Activated naive CD4-positive, alpha-beta T cell treated with anti-CD3 and anti-CD28 coated beads for 36 hours (primary cell): ENCODE data around the gene RTP1. TPM values are rescaled to one million over a fixed set of nuclear protein-coding genes. Genes with fewer than 3 reads are reported as not detected.

Experiments
- CTCF ChIA-PET: fragments of 350-600 bp; sonication (Branson Sonifier 250); formaldehyde crosslinking; loops from one replicate; lab custom pipeline; 2021; ENCODE audit warnings: antibody characterized with exemption; lab: Charles Lee
- DNase-seq: peaks from one replicate; pipeline ENCODE4 v3.0.0-alpha.2; 2020
- H3K27ac Mint-ChIP-seq: one replicate; pipeline ENCODE4 v1.8.0; 2021; ENCODE audit warnings: mild to moderate bottlenecking, mixed read lengths
- H3K27me3 Mint-ChIP-seq: one replicate; pipeline ENCODE4 v1.8.0; 2021; ENCODE audit warnings: low read depth, mixed read lengths
- H3K36me3 Mint-ChIP-seq: one replicate; pipeline ENCODE4 v1.8.0; 2021; ENCODE audit warnings: low read depth, mixed read lengths
- H3K4me1 Mint-ChIP-seq: one replicate; pipeline ENCODE4 v1.8.0; 2021; ENCODE audit warnings: low read depth, mixed read lengths
- H3K4me3 Mint-ChIP-seq: one replicate; pipeline ENCODE4 v1.8.0; 2021; ENCODE audit warnings: mild to moderate bottlenecking, moderate library complexity, mixed read lengths
- H3K9me3 Mint-ChIP-seq: one replicate; pipeline ENCODE4 v1.8.0; 2021; ENCODE audit warnings: mixed read lengths
- intact Hi-C: fragments of 100-400 bp; cut with micrococcal nuclease; formaldehyde crosslinking; loops from one replicate; pipeline ENCODE4 v1.15.1; 2023
- total RNA-seq, 2 experiments: library from RNA; stranded (reverse); gene quantifications; one replicate each; pipeline ENCODE4 v1.2.3, GENCODE V29; 2021

The RTP1 gene
- total RNA-seq, 2 experiments from 2014 or later: not detected

DNA sequence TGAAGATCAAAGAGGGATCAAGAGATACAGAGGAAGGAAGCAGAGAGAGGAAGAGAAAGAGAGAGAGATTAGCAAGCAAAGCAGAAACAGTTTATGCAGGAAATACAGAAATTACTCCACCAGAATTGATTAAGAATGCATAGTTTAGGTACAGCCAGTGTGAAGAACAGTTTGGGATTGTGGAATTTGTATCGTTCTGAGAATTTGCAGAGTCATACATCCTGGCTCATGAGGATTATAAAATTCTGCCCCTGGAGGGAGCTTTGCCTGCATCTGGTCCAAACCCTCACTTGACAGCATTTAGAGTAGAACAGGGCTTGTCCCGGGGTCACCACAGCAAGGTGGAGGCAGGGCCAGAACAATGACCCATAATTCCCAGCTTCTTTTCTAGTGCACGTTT, 50.1 kb downstream of the RTP1 start:
- Mint-ChIP-seq H3K27me3 (no peaks in the 10 kb centered on the region), H3K4me3 (no peak overlapping the region), H3K27ac (no peak overlapping the region), H3K9me3 (no peaks in the 10 kb centered on the region), H3K4me1 (peaks cover 10% of the 10 kb centered on the region), H3K36me3 (no peaks in the 10 kb centered on the region)
- DNase-seq: no peak
- intact Hi-C loops: no loop called here
- CTCF ChIA-PET: no interaction called here

Other genes with a start within 250 kb of the RTP1 start
- 10 to 100 TPM; 19.2 to 20.9 TPM for gene RPL39L, start 58.0 kb upstream of the RTP1 start, total RNA-seq
- gene MASP1, start 94.3 kb downstream of the RTP1 start, total RNA-seq: not detected
- under 1 TPM; 0.43 to 0.81 TPM for gene RTP4, start 170.9 kb downstream of the RTP1 start, total RNA-seq